HepG2 (cell line): ENCODE measurements around the gene CMAS. TPM values are rescaled to one million over a fixed set of nuclear protein-coding genes. Genes with fewer than 3 reads are reported as not detected.

Experiments used
- AKNA ChIP-seq: sonication (generic); formaldehyde crosslinking; IDR thresholded peaks from 2 replicates; pipeline ENCODE4 v1.4.0; 2020; ENCODE audit warnings: missing genetic modification reagents, borderline replicate concordance
- ARNTL ChIP-seq: sonication (generic); formaldehyde crosslinking; IDR thresholded peaks from 2 replicates; pipeline ENCODE4 v1.4.0; 2020; ENCODE audit warnings: mild to moderate bottlenecking, missing genetic modification reagents
- ATF7-NPFF ChIP-seq: sonication (generic); formaldehyde crosslinking; IDR thresholded peaks from 2 replicates; pipeline ENCODE4 v1.8.1; 2023; ENCODE audit warnings: mild to moderate bottlenecking, low read depth, missing genetic modification reagents, moderate library complexity
- CENPX ChIP-seq: sonication (generic); formaldehyde crosslinking; IDR thresholded peaks from 2 replicates; pipeline ENCODE4 v1.9.0; 2021; ENCODE audit warnings: mild to moderate bottlenecking, missing genetic modification reagents, moderate library complexity
- EEA1 ChIP-seq: sonication (generic); formaldehyde crosslinking; IDR thresholded peaks from 2 replicates; pipeline ENCODE4 v1.5.1; 2020; ENCODE audit warnings: mild to moderate bottlenecking, missing genetic modification reagents, borderline replicate concordance
- FIP1L1 ChIP-seq: fragments of 200-400 bp; formaldehyde crosslinking; IDR thresholded peaks from 2 replicates; pipeline ENCODE4 v1.6.1; 2018; ENCODE audit warnings: low read depth, mild to moderate bottlenecking, low read length, moderate library complexity, borderline replicate concordance; ENCODE audit not compliant: insufficient read depth
- FOXM1 ChIP-seq: sonication (generic); formaldehyde crosslinking; IDR thresholded peaks from 2 replicates; pipeline ENCODE4 v1.5.0; 2020; ENCODE audit warnings: missing genetic modification reagents
- HOXD1 ChIP-seq: sonication (generic); formaldehyde crosslinking; IDR thresholded peaks from 2 replicates; pipeline ENCODE4 v1.5.0; 2020; ENCODE audit warnings: missing genetic modification reagents
- IRF9 ChIP-seq: sonication (generic); formaldehyde crosslinking; IDR thresholded peaks from 2 replicates; pipeline ENCODE4 v1.8.0; 2022; ENCODE audit warnings: missing genetic modification reagents, mild to moderate bottlenecking, borderline replicate concordance
- JUNB ChIP-seq: sonication (generic); formaldehyde crosslinking; IDR thresholded peaks from 2 replicates; pipeline ENCODE4 v1.8.0; 2022; ENCODE audit warnings: missing genetic modification reagents, mild to moderate bottlenecking, borderline replicate concordance
- MTF1 ChIP-seq: sonication (generic); formaldehyde crosslinking; IDR thresholded peaks from 2 replicates; pipeline ENCODE4 v1.5.0; 2020; ENCODE audit warnings: missing genetic modification reagents
- NCOR1 ChIP-seq: fragments of 200-600 bp; sonication (generic); IDR thresholded peaks from 2 replicates; pipeline ENCODE4 v1.7.0; 2017; ENCODE audit warnings: antibody characterized with exemption, low read length, borderline replicate concordance
- PHF21A ChIP-seq: sonication (generic); formaldehyde crosslinking; IDR thresholded peaks from 2 replicates; pipeline ENCODE4 v1.5.0; 2020; ENCODE audit warnings: mild to moderate bottlenecking, missing genetic modification reagents
- RAD21 ChIP-seq: fragments of 450-650 bp; formaldehyde crosslinking; IDR thresholded peaks from 2 replicates; pipeline ENCODE4 v1.5.0; 2020; ENCODE audit warnings: mild to moderate bottlenecking
- THAP8 ChIP-seq: sonication (generic); formaldehyde crosslinking; IDR thresholded peaks from 2 replicates; pipeline ENCODE4 v1.5.1; 2020; ENCODE audit warnings: missing genetic modification reagents, mild to moderate bottlenecking, borderline replicate concordance
- TP53 ChIP-seq: sonication (generic); formaldehyde crosslinking; conservative IDR thresholded peaks from 2 replicates; pipeline ENCODE4 v1.4.0; 2020; ENCODE audit warnings: missing genetic modification reagents
- ZFP1 ChIP-seq: IDR thresholded peaks from 2 replicates; pipeline ENCODE4 v1.6.1; 2016
- ZFP37 ChIP-seq: sonication (generic); formaldehyde crosslinking; IDR thresholded peaks from 2 replicates; pipeline ENCODE4 v1.4.0; 2020; ENCODE audit warnings: missing genetic modification reagents, borderline replicate concordance
- ZNF20 ChIP-seq: sonication (generic); formaldehyde crosslinking; IDR thresholded peaks from 2 replicates; pipeline ENCODE4 v1.4.0; 2020; ENCODE audit warnings: mild to moderate bottlenecking, moderate library complexity, missing genetic modification reagents
- ZNF44 ChIP-seq: sonication (generic); formaldehyde crosslinking; IDR thresholded peaks from 2 replicates; pipeline ENCODE4 v1.5.1; 2020; ENCODE audit warnings: mild to moderate bottlenecking, missing genetic modification reagents
- ZNF543 ChIP-seq: sonication (generic); formaldehyde crosslinking; IDR thresholded peaks from 2 replicates; pipeline ENCODE4 v1.4.0; 2020; ENCODE audit warnings: mild to moderate bottlenecking, missing genetic modification reagents
- ZNF616 ChIP-seq: sonication (generic); formaldehyde crosslinking; IDR thresholded peaks from 2 replicates; pipeline ENCODE4 v1.5.0; 2020; ENCODE audit warnings: low read depth, mild to moderate bottlenecking, missing genetic modification reagents
- ZNF792 ChIP-seq: IDR thresholded peaks from 2 replicates; pipeline ENCODE4 v1.6.1; 2016
- polyA plus RNA-seq, 8 experiments: library from polyadenylated mRNA; depleted of rRNA in 3 of 8; stranded (reverse) in 7 of 8; unstranded in 1 of 8; fragments of >200 nt; fragmentation: Illumina TruSeq in 4 of 8; extraction: Trizol in 4 of 8; gene quantifications; 2 replicates each; pipeline versions ENCODE4 v1.2.1 to v1.2.3, GENCODE V29; 2011 to 2016; ENCODE audit warnings: low read depth in 4 of 8, missing spikeins in 1 of 8, mixed read lengths in 1 of 8; ENCODE audit not compliant: insufficient read depth in 1 of 8
- total RNA-seq, 5 experiments: library from RNA; depleted of rRNA; stranded (reverse); fragments of >200 nt; fragmentation: Illumina TruSeq; extraction: Trizol; gene quantifications; 2 replicates each; pipeline ENCODE4 v1.2.3, GENCODE V29; 2016; ENCODE audit warnings: low read depth in 1 of 5

The CMAS gene
- total and polyA plus RNA-seq, 2 of the 13 experiments (the other 11 are each of a cell fraction or from before 2014, with no cell fraction given), result 14.0 to 21.3 TPM

GRCh38 chr12:22046090-22046967 lies at the start of gene CMAS (continued):
- no peak for TF ChIP-seq AKNA (CRISPR knock-in tag)
- no peak for TF ChIP-seq FOXM1
- no peak for TF ChIP-seq NCOR1
- TF ChIP-seq ZNF792 (CRISPR knock-in tag), result 0 out of 2 replicates have a peak, but pooled peaks have one; percentile 31
- peak; percentile 25; the same call in 1 of the 2 replicates for TF ChIP-seq IRF9 (CRISPR knock-in tag)
- TF ChIP-seq ZNF44 (CRISPR knock-in tag), result no peak
- TF ChIP-seq RAD21 (CRISPR knock-in tag), result peak; percentile 16; the same call in 1 of the 2 replicates
- TF ChIP-seq CENPX (CRISPR knock-in tag), result no peak
- TF ChIP-seq MTF1, result no peak
- TF ChIP-seq JUNB (CRISPR knock-in tag), result no peak
- TF ChIP-seq ARNTL, result no peak
- TF ChIP-seq ZFP37, result no peak
- no peak for TF ChIP-seq ZNF20 (CRISPR knock-in tag)
- TF ChIP-seq TP53, result no peak
- TF ChIP-seq HOXD1 (CRISPR knock-in tag), result no peak
- TF ChIP-seq THAP8 (CRISPR knock-in tag), result no peak
- no peak; the same call in 1 of the 2 replicates for TF ChIP-seq PHF21A (CRISPR knock-in tag)
- no peak for TF ChIP-seq ZNF543 (CRISPR knock-in tag)
- TF ChIP-seq ATF7-NPFF (CRISPR knock-in tag), result no peak; the same call in 1 of the 2 replicates
- TF ChIP-seq FIP1L1, result no peak
- TF ChIP-seq EEA1 (CRISPR knock-in tag), result peak; percentile 80; the same call in 1 of the 2 replicates
- TF ChIP-seq ZFP1 (CRISPR knock-in tag), result no peak
- TF ChIP-seq ZNF616 (CRISPR knock-in tag), result no peak
